Aorta (tissue), 5 donors: Measurements from ENCODE around the gene IGSF9. TPM values are rescaled to one million over a fixed set of nuclear protein-coding genes. Genes with fewer than 3 reads are reported as not detected.
A peak's percentile ranks its signal among the peaks of the same experiment; 100 is the strongest.

ENCODE experiments used
- ATAC-seq: fragments of 200-7000 bp; cut with Tn5 transposase; one replicate; pipeline ENCODE4 v1.9.1; 2022; ENCODE audit warnings: moderate library complexity; ENCODE audit not compliant: low FRiP score
- DNase-seq, 2 donors: peaks; one replicate each; pipeline ENCODE4 v3.0.0-alpha.2; 2020
- H3K27ac ChIP-seq, 2 donors: one replicate each; pipeline ENCODE4 v1.5.1; 2013; ENCODE audit warnings: low read length in 2 of 2, mild to moderate bottlenecking in 2 of 2, moderate library complexity in 2 of 2, control low read depth in 1 of 2, inconsistent platforms in 1 of 2, low read depth in 1 of 2
- H3K27me3 ChIP-seq, 2 donors: one replicate each; pipeline ENCODE4 v1.6.1; 2013; ENCODE audit warnings: control low read depth in 1 of 2, low read length in 1 of 2, mild to moderate bottlenecking in 1 of 2, moderate library complexity in 1 of 2; ENCODE audit not compliant: insufficient read depth in 2 of 2, control insufficient read depth in 1 of 2
- H3K36me3 ChIP-seq, 2 donors: one replicate each; pipeline ENCODE4 v1.6.1; 2013; ENCODE audit warnings: control low read depth in 1 of 2, low read length in 1 of 2, mild to moderate bottlenecking in 1 of 2; ENCODE audit not compliant: insufficient read depth in 2 of 2, control insufficient read depth in 1 of 2
- H3K4me1 ChIP-seq, 2 donors: one replicate each; pipeline ENCODE4 v1.6.1; 2013; ENCODE audit warnings: low read length in 2 of 2, control low read depth in 1 of 2, mild to moderate bottlenecking in 1 of 2, moderate library complexity in 1 of 2; ENCODE audit not compliant: insufficient read depth in 2 of 2, control insufficient read depth in 1 of 2
- H3K4me3 ChIP-seq, 2 donors: one replicate each; pipeline ENCODE4 v1.5.1; 2013; ENCODE audit warnings: low read length in 2 of 2, control low read depth in 1 of 2, mild to moderate bottlenecking in 1 of 2
- H3K9me3 ChIP-seq: one replicate; pipeline ENCODE4 v1.6.1; 2013; ENCODE audit warnings: mild to moderate bottlenecking, low read length; ENCODE audit not compliant: control insufficient read depth
- WGBS, 2 donors: extraction: QIAGEN DNeasy Blood & Tissue Kit; methylation state at CpG; one replicate each; pipeline ENCODE4 v1.1.7; 2013; 5-methylcytosine and 5-hydroxymethylcytosine counted together
- intact Hi-C, 2 donors: fragments of 100-400 bp; cut with DNase I; formaldehyde crosslinking; loops; one replicate each; pipeline versions ENCODE4 v1.14.2 to v1.15.0; 2022
- polyA plus RNA-seq, 2 donors: library from polyadenylated mRNA; stranded (reverse); fragments of 200-250 nt; gene quantifications; one replicate each; pipeline ENCODE4 v1.2.3, GENCODE V29; 2013
- total RNA-seq, 2 donors: library from RNA; stranded (reverse); fragmentation: NEBNext Ultra II Directional; extraction: Animal tissue kit (Norgen Biotek cat#: 25700); gene quantifications; one replicate each; pipeline ENCODE4 v1.2.1, GENCODE V29; 2021
- donor health status: healthy with polysubstance abuse.
- donor health status: Bipolar disorder and iron deficiency.
- donor health status: DM: no; HTN: no; CAD: no.
- donor health status: DM: no; HTN: no; CAD: no.
- donor health status: DM: yes; HTN: yes; CAD: no.

The IGSF9 gene
- total and polyA plus RNA-seq, 4 donors, result 0.05 to 1.0 (median 0.30) TPM; not detected in 1

GRCh38 chr1:159897962-159898361, 47.5 kb downstream of the IGSF9 start:
- Histone ChIP-seq H3K4me1 (peaks cover 0 to 5% of the 10 kb centered on the region in 2 donors), H3K4me3 (no peak overlapping the region), H3K9me3 (no peaks in the 10 kb centered on the region), H3K27ac (no peak overlapping the region), H3K27me3 (no peaks in the 10 kb centered on the region), H3K36me3 (no peaks in the 10 kb centered on the region)
- DNase-seq (no peak), ATAC-seq (no peak)
- WGBS, 2 donors, result 93 to 96% methylated on average over 3 of the region's 3 CpGs
- intact Hi-C loops, result loop anchor here (5.0 kb wide), 2 partner anchors 34 to 116 kb away; partner anchors contain the start of gene DUSP23 (in 1 of the 2)

GRCh38 chr1:159896546-159896930, 48.9 kb downstream of the IGSF9 start:
- H3K9me3 ChIP-seq, result no peaks in the 10 kb centered on the region
- no peaks in the 10 kb centered on the region for H3K27me3 ChIP-seq
- DNase-seq (no peak), ATAC-seq (no peak)
- no peak overlapping the region for H3K4me3 ChIP-seq
- H3K4me1 ChIP-seq, result peaks cover 0 to 5% of the 10 kb centered on the region in 2 donors
- H3K27ac ChIP-seq, result no peak overlapping the region
- no peaks in the 10 kb centered on the region for H3K36me3 ChIP-seq
- WGBS, 2 donors, result 55 to 56% methylated on average over 3 of the region's 3 CpGs
- intact Hi-C loops, result loop anchor here (5.0 kb wide), 2 partner anchors 36 to 114 kb away; partner anchors contain the start of gene DUSP23 (in 1 of the 2)

GRCh38 chr1:159895836-159896545, 49.4 kb downstream of the IGSF9 start:
- Histone ChIP-seq H3K4me1 (peaks cover 0 to 4% of the 10 kb centered on the region in 2 donors), H3K36me3 (no peaks in the 10 kb centered on the region), H3K27ac (no peak overlapping the region), H3K9me3 (no peaks in the 10 kb centered on the region), H3K27me3 (no peaks in the 10 kb centered on the region), H3K4me3 (no peak overlapping the region)
- WGBS, 2 donors, result 76 to 78% methylated on average over 6 of the region's 6 CpGs
- DNase-seq, result no peak
- no peak for ATAC-seq
- intact Hi-C loops, result loop anchor here (5.0 kb wide), 2 partner anchors 36 to 114 kb away; partner anchors contain the start of gene DUSP23 (in 1 of the 2)

- Histone ChIP-seq H3K27me3 (no peaks in the 10 kb centered on the region), H3K4me3 (no peak overlapping the region), H3K27ac (no peak overlapping the region), H3K9me3 (no peaks in the 10 kb centered on the region), H3K36me3 (no peaks in the 10 kb centered on the region), H3K4me1 (no peaks in the 10 kb centered on the region)
- WGBS, 2 donors, result 76 to 83% methylated on average over 3 of the region's 3 CpGs
- intact Hi-C loops, result loop anchor here (5.0 kb wide), 2 partner anchors 37 to 113 kb away; partner anchors contain the start of gene DUSP23 (in 1 of the 2)
- DNase-seq, result no peak
- ATAC-seq, result no peak
These were observed 50.1 kb downstream of the IGSF9 start for GRCh38 chr1:159895286-159895685.

- no peak for ATAC-seq
- Histone ChIP-seq H3K27me3 (no peaks in the 10 kb centered on the region), H3K9me3 (no peaks in the 10 kb centered on the region), H3K4me3 (no peak overlapping the region), H3K4me1 (no peaks in the 10 kb centered on the region), H3K27ac (no peak overlapping the region), H3K36me3 (no peaks in the 10 kb centered on the region)
- DNase-seq, result no peak
- intact Hi-C loops, result loop anchor here in 1 of 2 donors (5.0 kb wide), 1 partner anchor 111 kb away; the partner anchor contains the start of gene DUSP23
- 92% methylated on average over 5 of the region's 5 CpGs for WGBS, 2 donors
These were observed 52.5 kb downstream of the IGSF9 start for GRCh38 chr1:159892944-159893343.

GRCh38 chr1:159891275-159892157, 53.9 kb downstream of the IGSF9 start:
- ATAC-seq, result peak; percentile 92
- Histone ChIP-seq H3K27me3 (no peaks in the 10 kb centered on the region), H3K4me3 (no peak overlapping the region), H3K9me3 (no peaks in the 10 kb centered on the region), H3K27ac (no peak overlapping the region), H3K4me1 (no peaks in the 10 kb centered on the region), H3K36me3 (no peaks in the 10 kb centered on the region)
- DNase-seq, result peak; percentile 91 to 94
- 43 to 44% methylated on average over 7 of the region's 7 CpGs for WGBS, 2 donors
- intact Hi-C loops, result loop anchor here (1.0 to 5.0 kb wide), 4 partner anchors 37 to 109 kb away; partner anchors contain the start of gene DUSP23 (in 1 of the 2)

GRCh38 chr1:159890390-159890789, 55.0 kb downstream of the IGSF9 start:
- no peak for ATAC-seq

GRCh38 chr1:159889821-159890252, 55.6 kb downstream of the IGSF9 start:
- no peaks in the 10 kb centered on the region for H3K9me3 ChIP-seq
- no peaks in the 10 kb centered on the region for H3K36me3 ChIP-seq
- H3K4me3 ChIP-seq, result no peak overlapping the region
- H3K27ac ChIP-seq, result no peak overlapping the region
- ATAC-seq (peak; percentile 89), DNase-seq (peak in 1 of 2 donors; percentile 62)
- no peaks in the 10 kb centered on the region for H3K27me3 ChIP-seq
- no peaks in the 10 kb centered on the region for H3K4me1 ChIP-seq
- intact Hi-C loops, result loop anchor here (2.0 to 5.0 kb wide), 3 partner anchors 35 to 108 kb away; partner anchors contain the start of gene DUSP23 (in 1 of the 2)
- 0 to 9% methylated on average over 2 of the region's 2 CpGs for WGBS, 2 donors

More at GRCh38 chr1:159890390-159890789, 55.0 kb downstream of the IGSF9 start:
- Histone ChIP-seq H3K27ac (no peak overlapping the region), H3K27me3 (no peaks in the 10 kb centered on the region), H3K36me3 (no peaks in the 10 kb centered on the region), H3K4me3 (no peak overlapping the region), H3K4me1 (no peaks in the 10 kb centered on the region), H3K9me3 (no peaks in the 10 kb centered on the region)
- intact Hi-C loops, result loop anchor here (2.0 to 5.0 kb wide), 3 partner anchors 36 to 108 kb away; partner anchors contain the start of gene DUSP23 (in 1 of the 2)
- 76 to 78% methylated on average over 8 of the region's 8 CpGs for WGBS, 2 donors
- no peak for DNase-seq
